Measurements from ENCODE around the gene LRRC52.

Gene LRRC52

DNA sequence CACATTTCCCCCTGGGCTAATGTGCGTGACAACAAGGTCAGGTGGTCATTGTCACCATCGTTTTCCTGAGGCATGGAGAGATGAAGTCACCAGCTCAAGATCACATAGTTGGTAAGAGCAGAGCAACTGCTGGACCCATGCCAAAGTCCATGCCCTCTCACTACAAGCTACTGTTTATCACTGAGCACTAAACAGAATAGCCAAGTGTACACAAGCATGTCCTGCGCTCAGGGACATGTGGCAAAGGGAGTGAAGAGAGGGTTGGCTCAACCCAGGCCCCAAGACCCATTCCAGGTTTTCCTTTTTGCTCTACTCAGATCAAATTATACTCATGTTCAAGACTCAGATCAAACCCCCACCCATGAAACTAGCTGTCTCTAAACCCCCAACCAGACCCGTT, 20.8 kb downstream of the LRRC52 start:
- H3K23ac ChIP-seq (ENCODE audit: low read depth, low read length, poor library complexity) = no peak overlapping the region
- no peak overlapping the region for H3K27ac ChIP-seq (replicated peaks; ENCODE audit: low read length)
- no peak overlapping the region for H3K4me2 ChIP-seq (ENCODE audit: insufficient read depth, low read length, poor library complexity, severe bottlenecking)
- no peak overlapping the region for H2AFZ ChIP-seq (ENCODE audit: low read length)
- H2BK120ac ChIP-seq (ENCODE audit: low read depth, low read length) = no peak overlapping the region
- no peaks in the 10 kb centered on the region for H3K36me3 ChIP-seq (replicated peaks in 1 of 2; ENCODE audit: control insufficient read depth in 2 of 2, insufficient read depth in 2 of 2, low read length in 2 of 2)
- H2BK15ac ChIP-seq (ENCODE audit: low read length) = no peak overlapping the region
- no peak overlapping the region for H2BK12ac ChIP-seq (ENCODE audit: low read length)
- no peak overlapping the region for H3K4me3 ChIP-seq (ENCODE audit: low read length in 2 of 2)
- DNase-seq (ENCODE audit: low spot score) = no peak
- H4K8ac ChIP-seq (ENCODE audit: low read depth, low read length) = no peak overlapping the region
- peaks cover 0 to 29% (median 0%) of the 10 kb centered on the region in 3 experiments for H3K27me3 ChIP-seq (ENCODE audit: control insufficient read depth in 3 of 3, insufficient read depth in 3 of 3, low read depth in 1 of 3, low read length in 3 of 3)
- no peak overlapping the region for H3K4ac ChIP-seq (ENCODE audit: low read length)
- no peaks in the 10 kb centered on the region for H3K9me3 ChIP-seq (replicated peaks in 1 of 2; ENCODE audit: control insufficient read depth in 2 of 2, insufficient read depth in 1 of 2, low read depth in 1 of 2, low read length in 2 of 2)
- H3K9ac ChIP-seq (ENCODE audit: low read depth, low read length, poor library complexity) = no peak overlapping the region
- no peak overlapping the region for H2BK5ac ChIP-seq (ENCODE audit: low read length)
- H3K18ac ChIP-seq (ENCODE audit: low read length) = no peak overlapping the region
- no peak overlapping the region for H4K91ac ChIP-seq (ENCODE audit: low read depth, low read length, poor library complexity)
- H3K14ac ChIP-seq (ENCODE audit: low read length) = no peak overlapping the region
- H3K4me1 ChIP-seq (ENCODE audit: control insufficient read depth in 2 of 2, insufficient read depth in 1 of 2, low read depth in 1 of 2, low read length in 2 of 2) = peaks cover 0 to 2% of the 10 kb centered on the region in 2 donors
- no peak overlapping the region for H2AK5ac ChIP-seq (ENCODE audit: low read depth, low read length)
- no CpG with 5 or more reads among the region's 4 CpGs for WGBS, 2 donors (ENCODE audit: extremely low coverage in 2 of 2, insufficient read length in 2 of 2, insufficient replicate concordance in 1 of 2)
- no peaks in the 10 kb centered on the region for H3K79me1 ChIP-seq (ENCODE audit: low read depth, low read length)

DNA sequence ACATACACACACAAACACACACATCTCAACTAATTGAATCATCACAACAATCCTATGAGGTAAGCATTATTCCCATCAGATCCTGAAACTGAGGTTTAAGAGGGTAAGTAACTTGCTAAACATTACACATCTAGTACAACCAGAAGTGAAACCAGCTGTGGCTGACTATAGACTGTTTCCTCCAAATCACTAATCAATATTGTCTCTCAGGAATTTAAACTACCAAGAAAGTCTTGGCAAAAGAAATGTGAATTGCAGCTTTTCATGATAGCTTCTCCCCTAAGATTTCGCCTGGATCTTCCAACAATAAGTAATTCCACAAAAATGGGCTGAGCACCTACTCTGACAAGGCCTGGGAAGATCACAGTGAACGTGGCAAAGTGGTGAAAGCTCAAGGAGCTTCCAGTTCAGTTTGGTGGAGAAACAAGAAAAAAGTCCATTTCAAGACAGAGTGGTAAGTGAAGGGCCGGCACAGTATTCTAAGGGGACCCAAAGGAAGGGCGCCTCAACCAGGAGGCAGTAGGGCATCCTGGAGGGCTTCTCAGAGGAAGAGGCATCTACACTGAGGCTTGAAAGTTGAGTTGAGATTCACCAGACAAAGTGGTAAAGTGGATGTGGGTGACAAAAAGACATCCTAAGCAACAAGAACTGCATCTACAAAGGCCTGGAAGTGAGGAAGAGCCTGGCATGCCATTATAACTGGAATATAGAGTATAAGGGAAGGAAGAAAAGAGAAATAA, 22.1 kb downstream of the LRRC52 start:
- Histone ChIP-seq H3K4me1 (ENCODE audit: control insufficient read depth in 2 of 2, insufficient read depth in 1 of 2, low read depth in 1 of 2, low read length in 2 of 2) (no peaks in the 10 kb centered on the region), H3K23ac (ENCODE audit: low read depth, low read length, poor library complexity) (no peak overlapping the region), H2BK12ac (ENCODE audit: low read length) (no peak overlapping the region), H3K9me3 (replicated peaks in 1 of 2; ENCODE audit: control insufficient read depth in 2 of 2, insufficient read depth in 1 of 2, low read depth in 1 of 2, low read length in 2 of 2) (no peaks in the 10 kb centered on the region), H3K4me3 (ENCODE audit: low read length in 2 of 2) (no peak overlapping the region), H3K27me3 (ENCODE audit: control insufficient read depth in 3 of 3, insufficient read depth in 3 of 3, low read depth in 1 of 3, low read length in 3 of 3) (peaks cover 0 to 16% (median 0%) of the 10 kb centered on the region in 3 experiments), H2AK5ac (ENCODE audit: low read depth, low read length) (no peak overlapping the region), H3K4ac (ENCODE audit: low read length) (no peak overlapping the region), H4K8ac (ENCODE audit: low read depth, low read length) (no peak overlapping the region), H3K4me2 (ENCODE audit: insufficient read depth, low read length, poor library complexity, severe bottlenecking) (no peak overlapping the region), H2AFZ (ENCODE audit: low read length) (no peak overlapping the region), H2BK5ac (ENCODE audit: low read length) (no peak overlapping the region), H3K9ac (ENCODE audit: low read depth, low read length, poor library complexity) (no peak overlapping the region), H3K79me1 (ENCODE audit: low read depth, low read length) (no peaks in the 10 kb centered on the region), H3K14ac (ENCODE audit: low read length) (no peak overlapping the region), H3K27ac (replicated peaks; ENCODE audit: low read length) (no peak overlapping the region), H3K36me3 (replicated peaks in 1 of 2; ENCODE audit: control insufficient read depth in 2 of 2, insufficient read depth in 2 of 2, low read length in 2 of 2) (no peaks in the 10 kb centered on the region), H3K18ac (ENCODE audit: low read length) (no peak overlapping the region), H2BK120ac (ENCODE audit: low read depth, low read length) (no peak overlapping the region), H2BK15ac (ENCODE audit: low read length) (no peak overlapping the region), H4K91ac (ENCODE audit: low read depth, low read length, poor library complexity) (no peak overlapping the region)
- no peak for DNase-seq (ENCODE audit: low spot score)
- WGBS, 2 donors (ENCODE audit: extremely low coverage in 2 of 2, insufficient read length in 2 of 2, insufficient replicate concordance in 1 of 2) = no CpG with 5 or more reads among the region's 4 CpGs

DNA sequence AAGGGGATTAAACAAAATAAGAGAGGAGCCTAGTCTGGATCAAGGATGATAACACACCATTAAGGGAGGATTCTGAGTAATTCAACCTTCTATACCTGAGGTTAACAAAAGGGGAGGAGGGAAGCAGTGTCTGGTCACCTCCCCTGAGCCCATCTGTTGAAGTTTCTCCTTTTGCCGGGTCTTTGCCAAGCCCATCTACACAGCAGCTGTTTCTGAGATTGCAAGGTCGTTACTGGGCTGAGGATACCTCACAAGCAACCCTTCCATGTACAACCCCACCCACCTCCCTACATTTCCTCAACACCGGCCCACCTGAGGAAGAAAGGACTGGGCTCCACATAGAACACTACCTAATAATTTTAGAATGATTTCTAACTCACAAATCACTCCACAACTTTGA, 26.3 kb downstream of the LRRC52 start:
- H3K36me3 ChIP-seq (replicated peaks in 1 of 2; ENCODE audit: control insufficient read depth in 2 of 2, insufficient read depth in 2 of 2, low read length in 2 of 2) = no peaks in the 10 kb centered on the region
- H3K27me3 ChIP-seq (ENCODE audit: control insufficient read depth in 3 of 3, insufficient read depth in 3 of 3, low read depth in 1 of 3, low read length in 3 of 3) = no peaks in the 10 kb centered on the region
- no peak overlapping the region for H2BK120ac ChIP-seq (ENCODE audit: low read depth, low read length)
- no peaks in the 10 kb centered on the region for H3K9me3 ChIP-seq (replicated peaks in 1 of 2; ENCODE audit: control insufficient read depth in 2 of 2, insufficient read depth in 1 of 2, low read depth in 1 of 2, low read length in 2 of 2)
- H3K4ac ChIP-seq (ENCODE audit: low read length) = no peak overlapping the region
- no CpG with 5 or more reads among the region's 3 CpGs for WGBS, 2 donors (ENCODE audit: extremely low coverage in 2 of 2, insufficient read length in 2 of 2, insufficient replicate concordance in 1 of 2)
- H3K23ac ChIP-seq (ENCODE audit: low read depth, low read length, poor library complexity) = no peak overlapping the region
- H2BK12ac ChIP-seq (ENCODE audit: low read length) = no peak overlapping the region
- DNase-seq (ENCODE audit: low spot score) = no peak
- H3K4me3 ChIP-seq (ENCODE audit: low read length in 2 of 2) = no peak overlapping the region
- no peak overlapping the region for H3K14ac ChIP-seq (ENCODE audit: low read length)
- H3K4me2 ChIP-seq (ENCODE audit: insufficient read depth, low read length, poor library complexity, severe bottlenecking) = no peak overlapping the region
- no peaks in the 10 kb centered on the region for H3K79me1 ChIP-seq (ENCODE audit: low read depth, low read length)
- H4K91ac ChIP-seq (ENCODE audit: low read depth, low read length, poor library complexity) = no peak overlapping the region
- no peak overlapping the region for H4K8ac ChIP-seq (ENCODE audit: low read depth, low read length)
- no peaks in the 10 kb centered on the region for H3K4me1 ChIP-seq (ENCODE audit: control insufficient read depth in 2 of 2, insufficient read depth in 1 of 2, low read depth in 1 of 2, low read length in 2 of 2)
- no peak overlapping the region for H2BK5ac ChIP-seq (ENCODE audit: low read length)
- no peak overlapping the region for H2AK5ac ChIP-seq (ENCODE audit: low read depth, low read length)
- no peak overlapping the region for H2BK15ac ChIP-seq (ENCODE audit: low read length)
- no peak overlapping the region for H3K9ac ChIP-seq (ENCODE audit: low read depth, low read length, poor library complexity)
- H2AFZ ChIP-seq (ENCODE audit: low read length) = no peak overlapping the region
- no peak overlapping the region for H3K27ac ChIP-seq (replicated peaks; ENCODE audit: low read length)
- H3K18ac ChIP-seq (ENCODE audit: low read length) = no peak overlapping the region

DNA sequence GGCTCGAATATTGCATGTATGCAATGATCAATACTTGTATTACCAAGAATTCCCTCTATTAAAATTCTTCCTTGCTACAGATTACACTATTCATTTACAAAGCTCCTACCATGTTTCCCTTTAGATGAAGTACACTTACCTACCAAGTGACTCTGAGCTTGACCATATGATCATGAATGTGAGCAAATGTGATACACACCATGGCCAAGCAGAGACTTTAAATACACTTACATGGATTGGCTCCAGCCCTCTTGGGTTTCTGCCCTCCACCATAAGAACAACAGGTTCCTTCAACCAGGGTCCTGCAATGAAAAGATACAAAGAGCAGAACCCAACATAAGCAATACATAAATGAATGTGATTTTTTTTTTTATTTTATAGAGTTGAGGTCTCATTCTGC, 30.0 kb downstream of the LRRC52 start:
- Histone ChIP-seq H3K27me3 (ENCODE audit: control insufficient read depth in 3 of 3, insufficient read depth in 3 of 3, low read depth in 1 of 3, low read length in 3 of 3) (no peaks in the 10 kb centered on the region), H3K14ac (ENCODE audit: low read length) (no peak overlapping the region), H2BK15ac (ENCODE audit: low read length) (no peak overlapping the region), H3K18ac (ENCODE audit: low read length) (no peak overlapping the region), H2AK5ac (ENCODE audit: low read depth, low read length) (no peak overlapping the region), H3K4me2 (ENCODE audit: insufficient read depth, low read length, poor library complexity, severe bottlenecking) (no peak overlapping the region), H3K23ac (ENCODE audit: low read depth, low read length, poor library complexity) (no peak overlapping the region), H3K4me1 (ENCODE audit: control insufficient read depth in 2 of 2, insufficient read depth in 1 of 2, low read depth in 1 of 2, low read length in 2 of 2) (no peaks in the 10 kb centered on the region), H2BK5ac (ENCODE audit: low read length) (no peak overlapping the region), H3K27ac (replicated peaks; ENCODE audit: low read length) (no peak overlapping the region), H3K79me1 (ENCODE audit: low read depth, low read length) (no peaks in the 10 kb centered on the region), H3K4ac (ENCODE audit: low read length) (no peak overlapping the region), H2AFZ (ENCODE audit: low read length) (no peak overlapping the region), H4K8ac (ENCODE audit: low read depth, low read length) (no peak overlapping the region), H3K9me3 (replicated peaks in 1 of 2; ENCODE audit: control insufficient read depth in 2 of 2, insufficient read depth in 1 of 2, low read depth in 1 of 2, low read length in 2 of 2) (no peaks in the 10 kb centered on the region), H2BK12ac (ENCODE audit: low read length) (no peak overlapping the region), H3K4me3 (ENCODE audit: low read length in 2 of 2) (no peak overlapping the region), H2BK120ac (ENCODE audit: low read depth, low read length) (no peak overlapping the region), H3K9ac (ENCODE audit: low read depth, low read length, poor library complexity) (no peak overlapping the region), H4K91ac (ENCODE audit: low read depth, low read length, poor library complexity) (no peak overlapping the region), H3K36me3 (replicated peaks in 1 of 2; ENCODE audit: control insufficient read depth in 2 of 2, insufficient read depth in 2 of 2, low read length in 2 of 2) (no peaks in the 10 kb centered on the region)
- no peak for DNase-seq (ENCODE audit: low spot score)
- WGBS, 2 donors (ENCODE audit: extremely low coverage in 2 of 2, insufficient read length in 2 of 2, insufficient replicate concordance in 1 of 2) = no CpG with 5 or more reads among the region's 1 CpG

Data from neuronal stem cell (in vitro differentiated cells).